Uterus (tissue), 4 donors: ENCODE results near the gene NCOR2. TPM values are rescaled to one million over a fixed set of nuclear protein-coding genes. Genes with fewer than 3 reads are reported as not detected.

Experiments used
- DNase-seq, 2 donors: peaks; one replicate each; pipeline ENCODE4 v3.0.0-alpha.2; 2019 to 2020
- H3K27ac ChIP-seq, 2 donors: fragments of 200-600 bp; sonication (generic); 1 replicate in 1 of 2; 2 replicates in 1 of 2; pipeline ENCODE4 v1.5.1; 2016 to 2018
- H3K27me3 ChIP-seq, 2 donors: fragments of 200-600 bp; sonication (generic); one replicate each; pipeline ENCODE4 v1.5.1; 2018 to 2019; ENCODE audit warnings: control low read depth in 1 of 2
- H3K36me3 ChIP-seq, 2 donors: fragments of 200-600 bp; sonication (generic); one replicate each; pipeline ENCODE4 v1.5.1; 2019; ENCODE audit warnings: control low read depth in 1 of 2
- H3K4me1 ChIP-seq, 2 donors: fragments of 200-600 bp; sonication (generic); one replicate each; pipeline ENCODE4 v1.5.1; 2018 to 2019; ENCODE audit warnings: control low read depth in 1 of 2
- H3K4me3 ChIP-seq, 2 donors: fragments of 200-600 bp; sonication (generic); 1 replicate in 1 of 2; 2 replicates in 1 of 2; pipeline ENCODE4 v1.5.1; 2018 to 2019; ENCODE audit warnings: mild to moderate bottlenecking in 1 of 2
- H3K9me3 ChIP-seq, 2 donors: fragments of 200-600 bp; sonication (generic); one replicate each; pipeline ENCODE4 v1.5.1; 2019; ENCODE audit warnings: control low read depth in 1 of 2
- CTCF ChIP-seq, 4 experiments: fragments of 200-600 bp in 2 of 4; fragments of 450-650 bp in 2 of 4; sonication (generic) in 2 of 4; IDR thresholded peaks; one replicate each; pipeline ENCODE4 v1.5.1; 2016 to 2019; ENCODE audit warnings: antibody characterized with exemption in 4 of 4, mild to moderate bottlenecking in 2 of 4, moderate library complexity in 1 of 4
- POLR2A ChIP-seq, 2 donors: fragments of 450-650 bp; IDR thresholded peaks; one replicate each; pipeline ENCODE4 v1.6.1; 2016; ENCODE audit warnings: antibody characterized with exemption in 2 of 2, mild to moderate bottlenecking in 1 of 2, moderate library complexity in 1 of 2
- intact Hi-C: fragments of 100-400 bp; cut with DNase I; formaldehyde crosslinking; loops from one replicate; pipeline ENCODE4 v1.15.1; 2023; ENCODE audit warnings: low total_unique reads
- total RNA-seq, 4 donors: library from RNA; depleted of rRNA in 3 of 4; stranded (reverse); fragments of >200 nt in 3 of 4; gene quantifications; one replicate each; pipeline versions ENCODE4 v1.1.0 to v1.2.4, GENCODE V29; 2014 to 2023
- donor health status: DM: yes; HTN: yes; CAD: no.

The NCOR2 gene
- total RNA-seq, 4 donors from 2014 or later: 65.1 to 436 (median 102) TPM

GRCh38 chr12:124551268-124552144, 15.9 kb downstream of the NCOR2 start:
- Histone ChIP-seq H3K4me3 (no peak overlapping the region), H3K27ac (peak overlapping the region; percentile 48 to 70), H3K27me3 (no peaks in the 10 kb centered on the region), H3K4me1 (peaks cover 6 to 43% of the 10 kb centered on the region in 2 donors), H3K9me3 (no peaks in the 10 kb centered on the region), H3K36me3 (no peaks in the 10 kb centered on the region)
- TF ChIP-seq POLR2A (IDR thresholded peaks at IDR 0.05): peak in 1 of 2 donors; percentile 8
- no peak for TF ChIP-seq CTCF (IDR thresholded peaks at IDR 0.05)
- peak in 1 of 2 donors; percentile 37 for DNase-seq
- intact Hi-C loops: loop anchor here (10.0 kb wide), 1 partner anchor 487 kb away; no protein-coding TSS in a partner anchor

DNA sequence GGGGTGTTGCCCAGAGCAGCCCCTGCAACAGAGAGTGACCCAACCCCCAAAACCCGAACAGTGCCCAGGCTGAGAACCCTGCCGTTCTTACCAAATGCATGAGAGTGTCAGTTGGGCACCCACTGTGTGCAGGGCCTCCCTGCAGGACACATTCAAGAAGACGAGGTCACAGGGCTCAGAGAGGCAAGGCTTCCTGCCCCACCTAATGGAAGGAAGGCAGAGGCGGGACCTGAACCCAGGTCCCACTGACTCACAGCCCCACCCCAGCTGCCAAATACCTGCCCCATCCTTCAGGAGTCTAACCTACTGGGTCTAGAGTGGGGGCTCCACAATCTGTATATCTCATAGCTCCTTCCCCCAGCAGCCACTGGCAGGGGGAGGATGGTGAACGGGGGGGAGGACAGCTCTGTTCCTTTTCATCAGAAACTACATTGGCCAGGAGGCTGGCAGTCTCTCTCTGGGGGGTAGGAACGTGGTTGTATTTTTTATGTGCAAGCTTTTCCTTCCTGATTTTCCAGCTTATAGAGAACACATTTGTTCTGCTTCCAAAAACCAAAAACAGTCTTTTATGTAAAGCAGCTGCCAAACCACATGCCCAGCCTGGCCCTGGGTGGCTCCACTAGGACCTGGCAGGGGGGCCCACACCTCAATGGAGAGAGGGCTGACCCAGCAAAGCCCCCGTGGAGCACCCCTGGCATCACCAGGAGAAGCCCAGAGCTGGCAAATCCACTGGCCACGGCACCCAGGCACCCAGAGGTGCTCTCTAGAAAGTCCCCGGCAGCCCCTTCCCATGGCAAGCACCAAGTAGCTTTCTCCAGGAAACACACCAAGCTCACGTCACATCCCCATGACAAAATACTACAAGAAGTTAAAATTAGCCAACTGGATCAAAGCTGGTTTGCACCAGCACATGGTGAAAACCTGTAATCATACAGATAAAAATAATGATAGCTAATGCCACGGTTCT, 17.0 kb downstream of the NCOR2 start:
- no peaks in the 10 kb centered on the region for H3K9me3 ChIP-seq
- TF ChIP-seq POLR2A (IDR thresholded peaks at IDR 0.05) (no peak), CTCF (IDR thresholded peaks at IDR 0.05) (no peak)
- peak overlapping the region; percentile 48 to 70 for H3K27ac ChIP-seq
- no peaks in the 10 kb centered on the region for H3K27me3 ChIP-seq
- no peak overlapping the region for H3K4me3 ChIP-seq
- no peaks in the 10 kb centered on the region for H3K36me3 ChIP-seq
- peak in 1 of 2 donors; percentile 25 for DNase-seq
- intact Hi-C loops: loop anchor here (10.0 kb wide), 1 partner anchor 486 kb away; no protein-coding TSS in a partner anchor
- peaks cover 6 to 40% of the 10 kb centered on the region in 2 donors for H3K4me1 ChIP-seq

GRCh38 chr12:124549629-124550028, 17.8 kb downstream of the NCOR2 start:
- no peak for TF ChIP-seq CTCF (IDR thresholded peaks at IDR 0.05)
- TF ChIP-seq POLR2A (IDR thresholded peaks at IDR 0.05): no peak
- Histone ChIP-seq H3K4me1 (peaks cover 6 to 35% of the 10 kb centered on the region in 2 donors), H3K4me3 (no peak overlapping the region), H3K27ac (peak overlapping the region; percentile 48 to 70), H3K36me3 (no peaks in the 10 kb centered on the region), H3K9me3 (no peaks in the 10 kb centered on the region), H3K27me3 (no peaks in the 10 kb centered on the region)
- intact Hi-C loops: loop anchor here (10.0 kb wide), 1 partner anchor 485 kb away; no protein-coding TSS in a partner anchor
- peak in 1 of 2 donors; percentile 19 for DNase-seq

GRCh38 chr12:124548854-124549378, 18.5 kb downstream of the NCOR2 start:
- DNase-seq: peak; percentile 66 to 69
- no peaks in the 10 kb centered on the region for H3K27me3 ChIP-seq
- intact Hi-C loops: no loop called here
- no peak overlapping the region for H3K4me3 ChIP-seq
- H3K9me3 ChIP-seq: no peaks in the 10 kb centered on the region
- no peaks in the 10 kb centered on the region for H3K36me3 ChIP-seq
- no peak for TF ChIP-seq CTCF (IDR thresholded peaks at IDR 0.05)
- TF ChIP-seq POLR2A (IDR thresholded peaks at IDR 0.05): no peak
- H3K4me1 ChIP-seq: peaks cover 6 to 36% of the 10 kb centered on the region in 2 donors
- peak overlapping the region; percentile 48 to 70 for H3K27ac ChIP-seq
